GM21786 (cell line): Measurements from ENCODE around the gene MSRB3.
"Not testable (repeated sequence)": the region's sequence is repeated elsewhere in the genome, so short reads cannot be mapped to it uniquely, and the experiment has no call there.

Experiments
- ATAC-seq: cut with Tn5 transposase; IDR thresholded peaks from one replicate; pipeline ENCODE4 v1.9.1; 2021; ENCODE audit not compliant: unreplicated experiment

MSRB3 gene

DNA sequence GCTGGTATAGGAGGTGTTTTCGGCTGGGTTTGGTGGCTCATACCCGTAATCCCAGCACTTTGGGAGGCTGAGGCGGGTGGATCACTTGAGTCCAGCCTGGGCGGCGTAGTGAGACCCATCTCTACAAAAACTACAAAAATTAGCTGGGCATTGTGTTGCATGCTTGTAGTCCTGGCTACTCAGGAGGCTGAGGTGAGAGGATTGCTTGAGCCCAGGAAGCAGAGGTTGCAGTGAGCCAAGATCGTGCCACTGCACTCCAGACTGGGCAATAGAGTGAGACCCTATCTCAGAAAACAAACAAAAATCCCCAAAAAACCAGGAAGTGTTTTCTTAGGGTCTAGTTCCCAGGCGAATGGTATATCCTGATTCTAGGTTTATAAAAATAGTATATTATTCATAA, 7.0 kb downstream of the MSRB3 start:
- not testable (repeated sequence) for ATAC-seq

DNA sequence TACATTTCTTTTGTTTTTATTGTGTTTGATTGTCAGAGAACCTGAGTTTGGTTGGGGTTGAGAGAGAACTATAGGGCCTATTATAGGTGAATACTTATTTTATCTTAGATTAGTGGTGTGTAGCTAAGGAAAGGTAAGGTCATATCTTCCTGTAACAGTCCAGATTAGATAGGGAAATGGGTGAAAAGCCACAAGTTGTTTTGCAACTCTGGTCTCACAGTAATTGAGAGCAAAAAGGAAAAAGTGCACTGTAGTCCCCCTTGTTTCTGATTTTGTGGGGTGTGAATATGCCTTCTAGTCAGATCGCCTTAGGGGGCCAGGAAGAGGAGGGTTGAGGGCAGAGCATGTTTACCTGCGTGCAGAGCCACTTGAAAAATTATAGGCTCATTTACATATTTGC, 8.9 kb downstream of the MSRB3 start:
- ATAC-seq, result no peak

DNA sequence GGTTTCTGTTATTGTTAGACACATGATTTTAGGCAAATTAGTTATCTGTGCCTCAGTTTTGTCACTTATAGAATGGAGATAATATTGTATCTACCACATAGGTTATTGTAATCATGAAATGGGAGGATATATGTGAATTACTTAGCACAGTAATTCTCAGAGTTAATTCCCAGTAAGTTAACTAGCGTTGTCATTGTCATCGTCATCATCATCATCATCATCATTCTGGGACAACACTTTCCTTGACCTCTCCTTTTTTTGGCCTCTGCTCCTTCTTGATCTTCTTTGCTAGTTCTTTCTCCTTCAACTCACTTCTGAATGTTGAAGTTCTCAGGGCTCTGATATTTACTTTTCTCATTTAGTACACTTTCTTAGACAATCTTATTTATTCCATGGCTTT, 13.8 kb downstream of the MSRB3 start:
- ATAC-seq, result no peak

DNA sequence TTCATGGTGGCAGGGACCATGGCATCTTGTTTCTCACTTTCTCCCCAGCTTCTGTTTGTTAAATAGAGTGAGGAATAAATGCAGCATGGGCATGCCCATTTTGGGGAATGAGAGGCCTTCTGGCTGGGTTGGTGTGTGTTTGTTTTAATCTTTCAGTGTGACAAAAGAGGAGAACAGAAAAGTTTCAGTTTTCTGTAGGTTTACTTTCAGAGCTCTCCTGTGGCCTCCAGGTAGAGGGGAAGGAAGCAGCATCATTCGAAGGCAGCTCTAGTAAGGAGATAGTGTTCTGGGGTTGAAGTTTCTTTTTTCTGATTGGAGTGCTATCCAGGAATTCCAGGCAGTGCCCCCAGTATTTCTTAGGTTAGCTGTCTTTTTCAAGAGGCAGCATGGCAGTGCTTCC, 15.3 kb downstream of the MSRB3 start:
- no peak for ATAC-seq

DNA sequence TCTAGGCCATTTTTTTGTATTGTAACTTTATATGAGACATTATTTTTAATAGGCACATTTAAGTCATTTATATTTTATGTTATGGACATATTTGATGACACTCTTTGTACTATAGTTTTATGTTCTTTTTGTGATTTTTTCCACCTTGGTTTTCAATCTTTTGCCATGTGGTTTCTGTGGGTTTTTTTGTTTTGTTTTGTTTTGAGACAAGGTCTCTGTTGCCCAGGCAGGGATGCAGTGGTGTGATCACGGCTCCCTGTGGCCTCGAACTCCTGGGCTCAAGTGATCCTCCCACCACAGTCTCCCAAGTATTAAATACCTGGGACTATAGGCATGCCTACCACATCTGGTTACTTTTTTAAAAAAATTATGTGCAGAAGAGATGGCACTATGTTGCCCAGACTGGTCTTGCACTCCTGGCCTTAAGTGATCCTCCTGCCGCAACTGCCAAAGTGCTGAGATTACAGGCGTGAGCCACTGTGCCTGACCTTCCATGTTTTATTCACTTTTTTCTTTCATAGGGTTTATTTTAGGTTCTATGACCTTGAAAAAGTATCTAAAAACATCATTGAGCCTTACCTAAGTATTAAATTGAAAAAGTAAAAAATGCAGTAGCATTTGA, 16.3 kb downstream of the MSRB3 start:
- no peak for ATAC-seq

DNA sequence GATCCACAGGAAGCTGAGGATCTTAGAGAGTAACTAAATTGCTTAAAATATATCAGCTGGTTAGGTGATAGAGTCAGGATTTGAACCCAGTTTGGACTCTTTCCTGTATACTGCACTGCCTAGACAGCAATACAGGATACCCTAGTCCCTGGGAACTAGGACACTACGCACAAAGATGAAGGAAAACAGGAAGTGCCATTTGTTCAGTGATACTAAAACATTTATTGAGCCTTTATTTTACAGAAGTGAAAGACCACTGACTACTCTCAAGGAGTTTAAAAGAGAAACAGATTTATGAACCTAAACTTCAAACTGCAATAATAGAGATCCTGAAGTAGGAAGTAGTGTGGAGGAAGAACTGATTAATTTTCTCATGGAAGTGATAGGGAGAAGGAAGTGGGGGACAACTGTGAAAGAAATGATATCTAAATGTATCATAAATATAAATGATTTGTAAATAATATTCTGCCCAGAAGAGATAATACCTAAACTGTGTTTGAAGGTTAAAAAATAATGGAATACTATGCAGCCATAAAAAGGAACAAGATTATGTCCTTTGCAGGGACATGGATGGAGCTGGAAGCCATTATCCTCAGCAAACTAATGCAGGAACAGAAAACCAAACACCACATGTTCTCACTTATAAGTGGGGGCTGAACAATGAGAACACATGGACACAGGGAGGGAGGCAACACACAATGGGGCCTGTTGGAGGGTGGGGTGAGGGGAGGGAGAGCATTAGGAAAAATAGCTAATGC, 18.2 kb downstream of the MSRB3 start:
- ATAC-seq, result no peak

DNA sequence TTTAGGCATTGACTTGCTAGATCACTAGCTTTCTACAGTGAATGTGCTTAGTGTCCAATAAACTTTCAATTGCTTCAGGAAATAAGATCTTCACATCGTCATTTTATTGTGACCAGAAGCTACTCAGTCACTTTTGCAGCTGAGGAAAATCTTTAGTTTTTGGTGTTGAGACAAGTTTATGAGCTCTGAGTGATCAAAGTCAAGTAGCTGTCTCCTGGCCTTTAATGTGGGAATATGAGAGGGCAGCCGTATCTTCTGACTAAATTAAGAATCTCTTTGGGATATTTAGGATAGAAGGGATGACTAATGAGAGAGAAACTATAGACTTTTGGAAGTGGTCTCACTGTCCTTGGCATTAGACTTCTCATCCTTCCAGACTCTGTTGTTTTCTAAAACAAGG, 21.6 kb downstream of the MSRB3 start:
- no peak for ATAC-seq

DNA sequence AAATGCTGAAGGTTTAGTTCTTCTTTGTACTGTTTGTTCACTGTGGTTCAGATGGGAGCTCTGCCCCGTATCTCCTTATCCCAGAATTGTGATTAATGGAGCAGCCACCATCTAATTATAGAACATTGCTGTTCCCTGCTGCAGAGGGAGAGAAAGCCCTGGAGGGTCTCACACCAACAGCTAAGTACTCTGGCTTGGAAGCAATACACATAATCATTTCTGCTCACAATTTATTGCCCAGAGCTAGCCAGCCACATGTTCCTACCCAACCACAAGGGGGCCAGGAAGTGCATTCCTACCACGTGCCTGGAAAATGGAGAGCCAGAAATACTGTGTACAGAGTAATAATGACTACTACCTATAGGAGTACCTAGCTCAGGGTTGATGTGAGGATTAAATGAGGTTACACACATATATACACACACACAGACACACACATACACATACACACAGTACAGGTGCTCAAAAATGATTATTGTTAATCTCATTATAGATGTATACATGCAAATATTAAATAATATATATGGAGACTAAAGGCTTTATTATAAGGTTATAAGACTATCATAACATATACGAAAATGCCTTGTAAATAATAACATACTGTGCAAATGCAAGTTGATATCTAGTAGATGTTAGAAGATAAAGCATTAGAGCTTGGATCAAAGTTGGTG, 22.3 kb downstream of the MSRB3 start:
- no peak for ATAC-seq

DNA sequence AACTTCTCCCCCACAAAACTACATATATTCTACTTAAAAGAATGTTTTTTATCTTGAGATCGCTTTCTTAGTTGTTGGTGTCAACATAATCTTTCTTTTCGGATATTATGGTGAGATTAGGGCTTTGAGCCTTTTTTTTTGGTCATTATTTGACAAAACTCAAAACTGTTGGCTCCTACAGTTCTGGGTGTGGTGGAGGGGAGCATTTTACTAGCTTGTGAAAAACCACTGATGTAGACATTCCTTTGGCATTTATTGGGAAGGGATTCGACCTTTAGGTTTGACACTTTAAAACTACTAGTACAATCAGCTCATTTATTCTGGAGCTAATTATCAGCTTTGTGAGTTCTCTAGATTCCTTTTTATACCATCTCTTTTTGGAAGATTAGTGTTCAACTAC, 24.4 kb downstream of the MSRB3 start:
- no peak for ATAC-seq

DNA sequence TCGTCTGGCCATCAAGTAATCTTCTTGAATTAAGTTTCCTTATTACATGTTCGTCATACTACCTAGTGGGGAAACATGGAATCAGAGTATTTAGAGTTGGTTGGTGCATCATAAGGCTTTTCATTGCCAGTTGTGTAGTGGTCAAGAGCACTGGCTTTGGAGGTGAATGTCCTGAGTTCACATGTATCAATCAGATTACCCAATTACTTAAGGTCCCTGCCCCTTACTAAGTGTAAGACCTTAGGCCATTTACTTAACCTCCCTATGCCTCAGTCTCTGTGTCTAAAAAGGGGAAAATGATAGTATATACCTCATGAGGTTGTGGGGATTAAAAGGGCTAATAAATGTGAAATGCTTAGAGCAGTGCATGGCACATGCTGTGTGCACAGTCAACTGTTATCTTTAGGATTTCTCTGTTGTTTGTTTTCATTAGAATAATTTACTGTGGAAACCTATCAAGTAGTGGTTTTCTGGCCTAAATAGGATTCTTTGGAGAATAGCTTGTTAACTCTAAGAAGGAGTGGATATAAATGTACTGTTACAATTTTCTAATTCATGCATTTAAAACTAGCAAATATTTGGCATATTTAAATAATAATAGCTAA, 27.0 kb downstream of the MSRB3 start:
- ATAC-seq, result no peak

DNA sequence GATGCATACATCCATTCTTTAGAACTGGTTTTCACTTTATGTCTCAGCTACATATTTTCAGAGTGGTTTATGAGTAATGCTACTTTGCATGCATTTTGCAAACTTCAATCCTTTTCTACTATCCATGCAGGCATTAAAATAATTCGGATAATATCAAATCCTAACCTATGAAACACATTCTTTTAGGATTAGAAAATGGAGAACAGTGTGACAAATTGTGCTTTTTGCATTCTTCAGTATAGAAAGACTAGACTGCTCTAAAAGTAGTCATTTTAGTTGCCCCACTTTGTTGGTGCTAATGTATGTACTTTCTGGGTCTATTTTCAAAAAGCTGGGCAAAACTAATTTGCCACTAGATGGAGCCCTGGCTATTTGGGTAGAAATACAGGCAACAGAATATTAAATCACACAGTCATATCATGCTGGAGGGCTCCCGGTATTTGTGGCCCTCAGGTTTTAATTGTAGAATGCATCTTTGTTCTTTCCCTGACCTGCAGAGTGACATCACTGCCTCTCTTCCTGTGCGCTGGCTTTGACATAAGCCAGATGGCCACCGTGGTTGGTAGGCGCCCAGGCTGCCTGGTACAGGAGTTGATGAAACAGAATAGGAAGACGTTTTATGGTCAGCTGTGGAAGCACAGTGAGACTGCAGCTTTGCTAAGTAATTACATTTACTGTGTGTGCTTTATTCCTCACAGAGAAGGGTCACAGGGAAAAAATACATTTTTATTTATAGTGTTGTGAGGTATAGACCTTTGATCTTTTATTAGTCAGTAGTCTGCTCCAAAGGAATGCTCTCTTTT, 28.1 kb downstream of the MSRB3 start:
- ATAC-seq, result no peak

DNA sequence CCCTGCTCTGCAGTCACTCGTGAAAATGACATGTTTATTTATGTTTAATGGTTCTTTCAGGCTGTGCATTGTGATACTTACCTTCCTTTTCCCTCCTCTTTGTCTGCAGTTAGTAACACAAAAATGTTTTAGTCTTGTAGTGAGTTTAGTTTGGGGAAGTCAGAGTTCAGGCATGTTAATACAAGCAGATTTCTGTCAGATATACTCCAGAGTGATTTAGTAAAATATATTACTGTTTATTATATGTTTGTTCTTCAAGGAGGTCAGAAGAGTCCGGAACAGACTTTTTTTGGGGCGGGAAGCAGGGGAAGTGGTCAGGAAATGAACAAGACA, 28.7 kb downstream of the MSRB3 start:
- no peak for ATAC-seq

DNA sequence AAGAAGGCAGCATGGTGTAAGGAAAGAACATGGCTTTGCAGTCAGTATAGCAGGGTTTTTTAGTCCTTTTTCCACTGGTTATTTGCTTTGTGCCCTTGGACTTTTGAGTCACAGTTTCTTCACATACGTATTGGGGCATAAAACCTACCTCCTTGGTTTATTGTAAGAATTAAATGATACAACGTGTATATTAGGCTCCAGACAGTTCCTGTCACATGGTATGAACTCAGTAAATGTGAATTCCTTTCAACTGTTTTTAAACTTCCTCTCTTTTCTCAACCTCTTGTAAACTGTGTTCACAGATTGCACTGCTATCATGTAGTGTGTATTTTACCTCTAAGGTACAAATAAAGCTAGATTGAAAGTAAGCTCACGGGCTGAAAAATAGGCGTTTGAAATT, 29.5 kb downstream of the MSRB3 start:
- ATAC-seq, result no peak

DNA sequence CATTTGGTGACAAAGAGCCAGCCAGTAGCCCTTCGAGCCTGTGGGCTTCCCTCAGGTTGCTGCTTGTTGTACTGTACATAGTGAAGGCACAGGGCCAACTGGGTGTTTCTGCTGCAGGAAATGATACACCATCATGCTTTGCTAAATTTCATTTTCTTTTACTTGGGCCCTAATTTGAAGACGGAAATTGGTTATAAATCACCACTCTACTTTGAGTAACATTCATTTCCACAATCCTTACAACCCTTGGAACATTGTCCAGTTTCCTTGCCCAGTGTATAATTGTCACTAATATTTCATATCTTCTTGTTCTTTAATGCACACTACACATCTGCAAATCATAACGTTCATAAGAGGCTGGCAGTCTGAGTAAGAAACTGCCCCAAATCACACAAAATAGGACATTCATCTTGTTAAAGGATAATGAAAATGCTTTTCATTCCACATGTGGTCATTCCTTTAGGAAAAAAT, 30.2 kb downstream of the MSRB3 start:
- ATAC-seq, result no peak

DNA sequence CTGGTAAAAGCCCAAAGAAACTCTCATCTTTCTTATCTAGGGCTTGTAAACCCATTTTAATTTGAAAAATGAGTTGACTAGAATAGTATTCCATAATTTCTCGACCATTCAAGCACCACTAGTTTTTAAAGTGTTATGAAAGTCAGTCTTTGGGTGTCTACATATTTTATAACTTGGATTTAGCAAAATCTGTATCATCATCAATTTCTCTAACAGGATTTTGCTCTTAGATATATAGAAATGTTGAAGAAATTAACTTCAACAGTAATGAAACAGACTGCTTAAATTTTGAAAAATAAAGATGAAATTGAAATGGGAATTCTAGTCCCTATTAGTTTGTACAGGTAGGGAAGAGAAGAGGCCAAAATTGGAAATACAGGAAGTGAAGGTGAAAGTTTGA, 32.8 kb downstream of the MSRB3 start:
- no peak for ATAC-seq

DNA sequence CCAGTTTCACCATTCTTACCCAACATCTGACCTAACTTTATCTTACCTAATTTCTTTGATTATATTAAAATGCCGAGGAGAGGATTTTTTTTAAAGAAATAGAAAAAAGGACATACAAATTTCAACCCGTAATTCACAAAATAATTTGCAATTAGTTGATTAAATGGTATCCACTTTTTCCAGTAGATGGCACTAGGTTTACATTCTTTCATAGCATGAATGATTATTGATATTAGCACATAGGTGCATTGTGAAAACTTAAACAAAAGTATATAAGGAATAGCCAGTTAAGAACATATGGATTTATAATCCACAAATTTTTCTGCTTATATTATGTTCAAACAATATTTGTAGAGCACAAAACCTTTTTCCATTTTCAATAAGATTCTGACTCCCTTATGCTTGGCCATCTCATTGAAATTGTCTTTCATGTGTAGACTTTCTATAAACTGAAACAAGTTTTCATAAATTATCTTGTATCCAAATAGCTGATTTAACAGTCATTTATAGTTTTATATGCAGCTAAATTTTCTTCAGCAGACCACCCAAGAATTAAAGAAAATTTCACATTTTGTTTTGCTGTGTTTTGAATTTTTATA, 35.3 kb downstream of the MSRB3 start:
- ATAC-seq, result no peak

DNA sequence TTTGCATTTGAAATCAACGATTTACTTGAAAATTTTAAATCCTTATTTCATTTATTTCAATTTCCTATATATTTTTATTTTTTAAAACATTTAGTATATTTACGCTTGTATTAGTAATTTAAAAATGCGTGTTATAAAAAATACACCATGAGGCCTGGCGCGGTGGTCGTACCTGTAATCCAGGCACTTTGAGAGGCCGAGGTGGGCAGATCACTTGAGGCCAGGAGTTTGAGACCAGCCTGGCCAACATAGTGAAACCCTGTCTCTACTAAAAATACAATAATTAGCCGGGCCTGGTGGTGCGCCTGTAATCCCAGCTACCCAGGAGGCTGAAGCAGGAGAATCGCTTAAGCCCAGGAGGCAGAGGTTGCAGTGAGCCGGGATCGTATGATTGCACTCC, 36.8 kb downstream of the MSRB3 start:
- not testable (repeated sequence) for ATAC-seq

DNA sequence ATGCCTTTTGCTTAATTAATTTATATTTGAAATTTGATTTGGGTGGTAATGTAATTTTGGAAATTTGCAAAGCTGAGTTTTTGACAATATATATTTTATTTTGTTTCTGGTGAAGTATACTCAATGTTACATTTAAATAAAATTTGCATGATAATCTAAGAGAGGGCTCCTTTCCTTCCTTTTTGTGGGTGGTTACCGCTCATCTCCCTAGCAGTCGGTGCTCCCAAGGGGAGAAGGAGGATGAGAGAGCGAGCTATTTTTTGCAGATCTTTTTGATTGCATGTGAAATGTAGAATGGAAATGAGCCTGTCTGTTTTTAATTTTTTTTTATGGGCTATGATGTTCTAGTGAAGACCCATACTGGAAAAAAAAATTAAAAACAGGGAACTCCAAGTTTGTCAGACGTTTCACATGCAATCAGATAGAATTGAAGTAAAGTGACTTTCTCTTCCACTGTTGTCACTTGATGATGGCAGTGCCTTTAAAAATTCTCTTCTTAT, 39.8 kb downstream of the MSRB3 start:
- ATAC-seq, result no peak

DNA sequence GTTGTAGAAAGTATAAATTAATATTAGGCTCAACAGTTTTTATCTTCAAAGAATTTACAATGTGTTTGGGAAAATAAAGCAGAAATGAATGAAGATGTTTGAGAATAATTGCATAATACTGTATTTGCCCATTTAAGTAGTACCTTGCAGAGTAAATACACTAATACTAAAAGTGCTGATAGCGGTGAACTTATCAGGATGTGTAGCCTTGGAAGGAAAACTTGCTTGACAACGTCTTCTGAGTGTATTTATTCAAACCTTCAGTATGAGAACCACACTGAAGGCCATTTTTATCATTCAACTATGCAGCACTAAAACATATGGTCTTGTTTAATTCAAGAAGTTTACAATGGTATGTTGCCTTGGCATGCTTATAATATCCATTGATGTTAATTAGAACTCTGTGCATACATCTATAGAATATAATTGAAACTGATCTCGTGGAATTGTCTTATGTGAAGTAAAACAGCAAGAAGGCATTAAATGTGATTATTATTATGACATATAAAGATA, 41.3 kb downstream of the MSRB3 start:
- ATAC-seq, result no peak

DNA sequence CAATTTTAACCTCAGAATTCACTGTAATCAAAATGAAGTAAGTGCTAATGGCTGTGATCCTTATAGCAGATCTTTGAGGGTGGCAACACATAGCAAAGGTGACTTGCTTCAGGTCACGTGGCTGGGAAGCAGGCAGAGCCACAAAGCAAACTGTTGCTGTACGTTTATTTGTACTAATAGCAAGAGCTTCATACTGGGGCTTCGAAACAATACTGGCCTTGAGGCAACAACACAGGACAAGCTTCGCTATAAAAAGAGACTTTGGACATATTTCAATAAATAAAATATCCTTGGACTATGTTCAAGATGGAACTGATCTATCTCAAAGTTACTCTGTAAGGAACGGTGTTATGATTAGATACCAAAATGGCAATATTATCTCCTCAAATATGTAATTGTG, 44.6 kb downstream of the MSRB3 start:
- ATAC-seq, result no peak
